Peyer's patch (tissue), 4 donors: ENCODE measurements around the gene CD99. TPM values are rescaled to one million over a fixed set of nuclear protein-coding genes. Genes with fewer than 3 reads are reported as not detected.

Experiments
- DNase-seq, 3 donors: peaks; one replicate each; pipeline ENCODE4 v3.0.0-alpha.2; 2017 to 2019
- H3K27ac ChIP-seq, 4 donors: fragments of 200-600 bp; sonication (generic); one replicate each; pipeline ENCODE4 v1.5.1; 2016 to 2019
- H3K27me3 ChIP-seq, 2 donors: fragments of 200-600 bp; sonication (generic); one replicate each; pipeline ENCODE4 v1.5.1; 2019
- H3K36me3 ChIP-seq, 3 donors: fragments of 200-600 bp; sonication (generic); one replicate each; pipeline ENCODE4 v1.5.1; 2016 to 2019
- H3K4me1 ChIP-seq, 4 donors: fragments of 200-600 bp; sonication (generic); one replicate each; pipeline ENCODE4 v1.5.1; 2016 to 2019
- H3K4me3 ChIP-seq, 4 donors: fragments of 200-600 bp; sonication (generic); 1 replicate in 3 of 4; 2 replicates in 1 of 4; pipeline ENCODE4 v1.5.1; 2016 to 2019; ENCODE audit warnings: mild to moderate bottlenecking in 1 of 4
- H3K9me3 ChIP-seq, 4 donors: fragments of 200-600 bp; sonication (generic); one replicate each; pipeline ENCODE4 v1.5.1; 2016 to 2019; ENCODE audit warnings: mild to moderate bottlenecking in 1 of 4
- POLR2A ChIP-seq, 2 donors: fragments of 450-650 bp; IDR thresholded peaks; one replicate each; pipeline ENCODE4 v1.5.1; 2017; ENCODE audit warnings: antibody characterized with exemption in 2 of 2, mild to moderate bottlenecking in 2 of 2, moderate library complexity in 2 of 2
- total RNA-seq, 4 donors: library from RNA; depleted of rRNA; stranded (reverse); fragments of >200 nt; gene quantifications; one replicate each; pipeline ENCODE4 v1.1.0, GENCODE V29; 2016
- TF ChIP-seq, protein P1 (sequence below), 6 experiments: fragments of 450-650 bp in 4 of 6; fragments of 200-600 bp in 2 of 6; sonication (generic) in 1 of 6; IDR thresholded peaks; one replicate each; pipeline ENCODE4 v1.5.1; 2017 to 2019; ENCODE audit warnings: antibody characterized with exemption in 6 of 6, mild to moderate bottlenecking in 3 of 6, moderate library complexity in 1 of 6

The CD99 gene
- total RNA-seq, 4 donors from 2014 or later, result 129 to 209 (median 175) TPM

DNA sequence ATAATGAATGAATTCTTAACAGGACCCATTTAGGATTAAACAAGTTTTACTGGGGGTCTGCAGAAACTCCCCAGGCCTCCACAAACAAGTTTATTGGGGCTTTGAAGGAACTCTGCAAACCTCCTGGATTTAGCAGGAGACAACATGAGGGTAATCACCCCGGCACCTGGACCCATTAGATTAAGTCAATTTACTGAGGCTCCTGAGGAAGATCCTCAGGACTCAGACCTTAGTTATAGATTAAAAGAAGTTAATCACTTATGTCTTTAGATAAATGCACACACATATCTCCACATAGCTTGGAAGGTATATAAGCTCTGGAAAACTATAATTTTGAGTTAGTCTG is 90.1 kb downstream of the CD99 start:
- Histone ChIP-seq H3K27ac (no peak overlapping the region), H3K4me3 (no peak overlapping the region), H3K9me3 (no peaks in the 10 kb centered on the region), H3K4me1 (no peaks in the 10 kb centered on the region), H3K27me3 (no peaks in the 10 kb centered on the region), H3K36me3 (no peaks in the 10 kb centered on the region)
- DNase-seq, result no peak
- TF ChIP-seq, protein P1, sequence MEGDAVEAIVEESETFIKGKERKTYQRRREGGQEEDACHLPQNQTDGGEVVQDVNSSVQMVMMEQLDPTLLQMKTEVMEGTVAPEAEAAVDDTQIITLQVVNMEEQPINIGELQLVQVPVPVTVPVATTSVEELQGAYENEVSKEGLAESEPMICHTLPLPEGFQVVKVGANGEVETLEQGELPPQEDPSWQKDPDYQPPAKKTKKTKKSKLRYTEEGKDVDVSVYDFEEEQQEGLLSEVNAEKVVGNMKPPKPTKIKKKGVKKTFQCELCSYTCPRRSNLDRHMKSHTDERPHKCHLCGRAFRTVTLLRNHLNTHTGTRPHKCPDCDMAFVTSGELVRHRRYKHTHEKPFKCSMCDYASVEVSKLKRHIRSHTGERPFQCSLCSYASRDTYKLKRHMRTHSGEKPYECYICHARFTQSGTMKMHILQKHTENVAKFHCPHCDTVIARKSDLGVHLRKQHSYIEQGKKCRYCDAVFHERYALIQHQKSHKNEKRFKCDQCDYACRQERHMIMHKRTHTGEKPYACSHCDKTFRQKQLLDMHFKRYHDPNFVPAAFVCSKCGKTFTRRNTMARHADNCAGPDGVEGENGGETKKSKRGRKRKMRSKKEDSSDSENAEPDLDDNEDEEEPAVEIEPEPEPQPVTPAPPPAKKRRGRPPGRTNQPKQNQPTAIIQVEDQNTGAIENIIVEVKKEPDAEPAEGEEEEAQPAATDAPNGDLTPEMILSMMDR (IDR thresholded peaks at IDR 0.05), result no peak

DNA sequence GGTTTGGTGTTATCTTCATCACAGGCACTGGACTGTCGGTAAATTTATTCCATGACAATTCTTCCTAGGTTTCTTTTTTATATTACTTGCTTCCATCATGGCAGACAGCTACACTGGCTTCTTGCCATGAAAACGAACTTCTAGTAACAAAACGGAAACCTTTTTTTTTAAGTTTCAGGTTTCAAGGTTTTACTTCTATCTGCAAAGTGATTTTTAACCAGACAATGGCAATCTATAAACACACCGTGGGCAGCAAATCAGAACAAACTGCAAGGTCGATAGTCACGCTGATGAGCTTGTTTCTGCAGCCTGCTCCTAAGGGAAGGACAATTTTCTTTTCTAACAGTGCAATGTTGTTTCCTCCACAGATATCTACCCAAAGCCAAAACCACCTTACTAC is 90.6 kb downstream of the CD99 start:
- H3K36me3 ChIP-seq, result no peaks in the 10 kb centered on the region
- H3K4me3 ChIP-seq, result no peak overlapping the region
- H3K4me1 ChIP-seq, result no peaks in the 10 kb centered on the region
- TF ChIP-seq, protein P1 (IDR thresholded peaks at IDR 0.05), result no peak
- H3K27me3 ChIP-seq, result no peaks in the 10 kb centered on the region
- DNase-seq, result no peak
- no peak overlapping the region for H3K27ac ChIP-seq
- H3K9me3 ChIP-seq, result no peaks in the 10 kb centered on the region

DNA sequence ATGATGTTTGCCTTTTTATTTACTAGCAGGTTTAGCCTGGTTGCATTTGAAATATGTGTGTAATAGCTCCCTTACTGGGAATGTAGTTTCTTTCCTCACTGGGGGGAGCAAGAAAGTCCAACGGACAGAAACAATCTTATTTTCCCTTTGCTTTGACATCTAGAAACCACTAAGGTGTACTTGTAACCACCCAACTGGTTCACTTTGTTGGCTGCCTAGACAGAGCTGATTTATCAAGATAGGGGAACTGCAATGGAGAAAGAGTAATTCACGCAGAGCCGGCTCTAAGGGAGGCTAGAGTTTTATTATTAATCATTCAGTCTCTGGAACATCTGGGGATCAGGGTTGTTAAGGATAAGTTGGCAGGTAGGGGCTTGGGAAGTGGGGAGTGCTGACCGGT is 91.1 kb downstream of the CD99 start:
- no peak overlapping the region for H3K27ac ChIP-seq
- TF ChIP-seq, protein P1 (IDR thresholded peaks at IDR 0.05), result no peak
- no peak for TF ChIP-seq POLR2A (IDR thresholded peaks at IDR 0.05)

DNA sequence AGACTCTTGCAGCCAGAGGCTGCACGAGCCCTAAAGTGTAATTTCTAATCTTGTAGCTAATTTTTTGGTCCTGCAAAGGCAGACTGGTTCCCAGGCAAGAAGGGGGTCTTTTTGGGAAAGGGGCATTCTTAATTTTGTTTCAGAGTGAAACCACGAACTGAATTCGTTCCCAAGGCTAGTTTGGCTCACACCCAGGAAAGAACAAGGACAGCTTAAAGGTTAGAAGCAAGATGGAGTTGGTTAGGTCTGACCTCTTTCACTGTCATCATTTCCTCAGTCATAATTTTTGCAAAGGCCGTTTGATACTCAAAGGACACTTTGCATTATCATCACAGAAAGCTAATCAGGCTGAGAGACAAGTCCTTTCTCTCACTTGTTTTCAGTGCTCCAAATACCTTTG is 91.7 kb downstream of the CD99 start:
- no peaks in the 10 kb centered on the region for H3K27me3 ChIP-seq
- no peaks in the 10 kb centered on the region for H3K9me3 ChIP-seq
- TF ChIP-seq, protein P1 (IDR thresholded peaks at IDR 0.05), result no peak
- no peak for TF ChIP-seq POLR2A (IDR thresholded peaks at IDR 0.05)
- DNase-seq, result no peak
- no peaks in the 10 kb centered on the region for H3K36me3 ChIP-seq
- no peak overlapping the region for H3K4me3 ChIP-seq
- H3K27ac ChIP-seq, result no peak overlapping the region
- no peaks in the 10 kb centered on the region for H3K4me1 ChIP-seq

More for the DNA sequence above, 91.1 kb downstream of the CD99 start:
- no peak for DNase-seq
- H3K27me3 ChIP-seq, result no peaks in the 10 kb centered on the region
- H3K4me1 ChIP-seq, result no peaks in the 10 kb centered on the region
- H3K36me3 ChIP-seq, result no peaks in the 10 kb centered on the region
- no peak overlapping the region for H3K4me3 ChIP-seq
- H3K9me3 ChIP-seq, result no peaks in the 10 kb centered on the region

DNA sequence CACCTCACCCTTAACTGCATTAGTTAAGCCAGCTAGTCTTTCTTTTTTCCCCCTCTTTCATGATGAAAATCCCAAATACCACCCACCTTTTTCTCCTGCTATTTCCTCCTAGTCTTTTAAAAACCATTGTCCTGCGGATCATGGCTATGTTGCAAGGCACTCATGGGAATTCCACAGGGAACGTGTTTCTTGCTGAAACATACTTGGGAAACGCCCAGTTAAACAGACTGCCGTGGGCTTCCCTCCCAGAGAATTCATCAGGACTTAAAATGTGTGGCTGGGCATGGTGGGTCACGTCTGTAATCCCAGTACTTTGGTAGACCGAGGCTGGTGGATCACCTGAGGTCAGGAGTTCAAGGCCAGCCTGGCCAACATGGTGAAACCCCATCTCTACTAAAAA is 92.9 kb downstream of the CD99 start:
- DNase-seq, result no peak

GRCh38 chrX:2785538-2785937 is 94.4 kb downstream of the CD99 start:
- H3K4me1 ChIP-seq, result no peaks in the 10 kb centered on the region
- H3K27me3 ChIP-seq, result no peaks in the 10 kb centered on the region
- no peaks in the 10 kb centered on the region for H3K36me3 ChIP-seq
- no peak for DNase-seq
- TF ChIP-seq, protein P1 (IDR thresholded peaks at IDR 0.05), result no peak
- TF ChIP-seq POLR2A (IDR thresholded peaks at IDR 0.05), result no peak
- no peaks in the 10 kb centered on the region for H3K9me3 ChIP-seq
- H3K27ac ChIP-seq, result no peak overlapping the region
- no peak overlapping the region for H3K4me3 ChIP-seq

More for the DNA sequence above, 92.9 kb downstream of the CD99 start:
- Histone ChIP-seq H3K9me3 (no peaks in the 10 kb centered on the region), H3K4me1 (no peaks in the 10 kb centered on the region), H3K36me3 (no peaks in the 10 kb centered on the region), H3K4me3 (no peak overlapping the region), H3K27me3 (no peaks in the 10 kb centered on the region), H3K27ac (no peak overlapping the region)
- TF ChIP-seq POLR2A (IDR thresholded peaks at IDR 0.05), result no peak
- TF ChIP-seq, protein P1 (IDR thresholded peaks at IDR 0.05), result no peak
